Muscle layer of duodenum (tissue), 2 donors: ENCODE results near the gene SCN7A.
"Not testable (repeated sequence)": the region's sequence is repeated elsewhere in the genome, so short reads cannot be mapped to it uniquely, and the experiment has no call there.

Source experiments
- H3K27ac ChIP-seq: one replicate; pipeline ENCODE4 v1.7.0; 2013; ENCODE audit warnings: mild to moderate bottlenecking, low read length
- H3K27me3 ChIP-seq: one replicate; pipeline ENCODE4 v1.7.0; 2013; ENCODE audit warnings: low read depth, mild to moderate bottlenecking, control low read depth, low read length
- H3K36me3 ChIP-seq, 2 donors: one replicate each; pipeline ENCODE4 v1.7.0; 2013; ENCODE audit warnings: low read length in 2 of 2, control low read depth in 1 of 2, mild to moderate bottlenecking in 1 of 2; ENCODE audit not compliant: insufficient read depth in 2 of 2, control insufficient read depth in 1 of 2
- H3K4me1 ChIP-seq, 2 donors: one replicate each; pipeline ENCODE4 v1.7.0; 2013; ENCODE audit warnings: low read length in 2 of 2, mild to moderate bottlenecking in 2 of 2, control low read depth in 1 of 2, moderate library complexity in 1 of 2; ENCODE audit not compliant: insufficient read depth in 2 of 2, control insufficient read depth in 1 of 2
- H3K4me3 ChIP-seq, 2 donors: one replicate each; pipeline ENCODE4 v1.7.0; 2013; ENCODE audit warnings: low read length in 2 of 2, low read depth in 1 of 2, mild to moderate bottlenecking in 1 of 2
- H3K9me3 ChIP-seq, 2 donors: one replicate each; pipeline ENCODE4 v1.7.0; 2013; ENCODE audit warnings: low read length in 2 of 2, control low read depth in 1 of 2, mild to moderate bottlenecking in 1 of 2; ENCODE audit not compliant: control insufficient read depth in 1 of 2
- donor health status: healthy.

SCN7A gene

DNA sequence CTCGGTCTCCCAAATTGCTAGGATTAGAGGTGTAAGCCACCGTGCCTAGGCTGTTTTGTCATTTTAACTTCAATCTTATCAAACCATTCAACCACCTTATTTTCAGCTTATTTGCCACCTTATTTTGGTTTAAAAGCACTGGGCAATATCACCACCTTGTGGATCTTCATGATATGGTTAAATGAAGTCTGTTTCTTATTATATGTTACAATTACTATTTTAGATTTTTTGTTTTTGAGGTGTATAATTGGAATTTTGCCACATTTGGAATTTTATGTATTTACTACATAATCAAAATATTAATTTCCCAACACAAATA, 74.5 kb downstream of the SCN7A start:
- Histone ChIP-seq H3K36me3 (peaks cover 0 to 4% of the 10 kb centered on the region in 2 donors), H3K4me3 (no peak overlapping the region), H3K27ac (no peak overlapping the region)

DNA sequence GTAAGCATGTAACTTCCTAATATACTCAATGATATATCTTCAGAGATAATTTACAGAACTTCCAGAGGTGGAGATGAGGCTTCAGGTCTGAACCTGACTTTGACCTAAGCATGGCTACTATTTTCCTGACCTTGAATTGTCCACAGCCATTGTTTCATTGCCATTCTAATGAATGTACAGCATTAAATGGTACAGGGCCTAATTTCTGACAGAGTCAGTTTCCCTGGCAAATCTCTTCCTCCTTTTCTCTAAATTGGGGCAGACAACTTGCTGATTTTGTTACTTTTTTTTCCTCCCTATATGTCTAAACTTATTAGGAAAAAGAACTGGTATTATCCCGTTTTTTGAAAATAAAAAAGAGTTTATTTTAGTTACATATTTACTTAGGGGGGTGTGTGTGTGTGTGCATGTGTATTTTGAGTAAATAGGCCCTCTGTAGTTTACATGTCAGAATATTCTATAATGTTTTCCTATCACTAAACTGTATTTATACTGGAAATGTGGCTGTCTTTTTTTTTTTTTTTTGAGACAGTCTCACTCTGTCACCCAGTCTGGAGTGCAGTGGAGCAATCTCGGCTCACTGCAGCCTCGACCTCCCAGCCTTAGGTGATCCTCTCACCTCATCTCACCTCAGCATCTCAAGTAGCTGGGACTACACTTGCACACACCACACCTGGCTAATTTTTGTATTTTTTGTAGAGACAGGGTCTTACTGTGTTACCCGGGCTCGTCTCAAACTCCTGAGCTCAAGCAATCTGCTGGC, 75.0 kb downstream of the SCN7A start:
- Histone ChIP-seq H3K4me1 (no peaks in the 10 kb centered on the region), H3K27ac (no peak overlapping the region), H3K9me3 (no peaks in the 10 kb centered on the region), H3K4me3 (no peak overlapping the region), H3K36me3 (peaks cover 0 to 4% of the 10 kb centered on the region in 2 donors), H3K27me3 (no peaks in the 10 kb centered on the region)

More for the DNA sequence above, 74.5 kb downstream of the SCN7A start:
- Histone ChIP-seq H3K27me3 (no peaks in the 10 kb centered on the region), H3K9me3 (no peaks in the 10 kb centered on the region), H3K4me1 (no peaks in the 10 kb centered on the region)

DNA sequence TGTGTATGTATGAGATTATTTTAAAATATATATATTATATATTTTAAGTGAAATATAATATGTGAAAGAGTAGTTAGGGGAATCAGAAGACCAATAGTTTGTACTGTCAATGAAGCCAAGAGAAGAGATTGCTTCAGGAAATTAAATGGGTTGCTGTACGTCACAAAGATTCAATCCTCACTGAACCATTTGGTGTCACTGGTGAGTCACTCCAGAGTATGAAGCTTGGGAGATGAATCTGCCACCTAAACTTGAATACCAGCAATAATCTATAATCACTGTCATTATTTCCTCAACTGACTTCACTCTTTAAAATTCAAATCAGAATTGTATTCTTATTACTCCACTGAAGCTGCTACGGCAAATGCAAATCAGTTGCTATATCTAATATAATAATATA, 76.4 kb downstream of the SCN7A start:
- H3K36me3 ChIP-seq, result peaks cover 0 to 4% of the 10 kb centered on the region in 2 donors
- no peaks in the 10 kb centered on the region for H3K27me3 ChIP-seq
- H3K4me1 ChIP-seq, result no peaks in the 10 kb centered on the region
- H3K9me3 ChIP-seq, result no peaks in the 10 kb centered on the region
- no peak overlapping the region for H3K4me3 ChIP-seq
- H3K27ac ChIP-seq, result no peak overlapping the region

DNA sequence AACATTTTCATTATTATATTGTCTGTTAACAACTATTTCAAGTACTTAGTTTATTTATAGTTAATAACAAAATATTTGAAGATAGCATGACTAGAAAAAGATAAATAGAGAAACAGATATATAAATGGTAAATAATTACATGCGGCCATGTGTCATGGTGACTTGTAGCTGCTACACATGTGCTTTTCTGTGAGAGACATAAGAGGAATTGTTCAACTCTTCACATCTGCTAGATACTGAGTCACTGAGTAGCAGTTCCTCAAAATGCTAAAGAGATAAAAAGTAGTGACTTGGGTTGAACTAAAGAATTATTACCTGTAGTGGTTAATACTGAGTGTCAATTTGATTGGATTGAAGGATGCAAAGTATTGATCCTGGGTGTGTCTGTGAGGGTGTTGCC, 80.8 kb downstream of the SCN7A start:
- Histone ChIP-seq H3K4me1 (no peaks in the 10 kb centered on the region), H3K9me3 (no peaks in the 10 kb centered on the region), H3K27ac (no peak overlapping the region), H3K27me3 (no peaks in the 10 kb centered on the region), H3K36me3 (peaks cover 0 to 4% of the 10 kb centered on the region in 2 donors), H3K4me3 (no peak overlapping the region)

DNA sequence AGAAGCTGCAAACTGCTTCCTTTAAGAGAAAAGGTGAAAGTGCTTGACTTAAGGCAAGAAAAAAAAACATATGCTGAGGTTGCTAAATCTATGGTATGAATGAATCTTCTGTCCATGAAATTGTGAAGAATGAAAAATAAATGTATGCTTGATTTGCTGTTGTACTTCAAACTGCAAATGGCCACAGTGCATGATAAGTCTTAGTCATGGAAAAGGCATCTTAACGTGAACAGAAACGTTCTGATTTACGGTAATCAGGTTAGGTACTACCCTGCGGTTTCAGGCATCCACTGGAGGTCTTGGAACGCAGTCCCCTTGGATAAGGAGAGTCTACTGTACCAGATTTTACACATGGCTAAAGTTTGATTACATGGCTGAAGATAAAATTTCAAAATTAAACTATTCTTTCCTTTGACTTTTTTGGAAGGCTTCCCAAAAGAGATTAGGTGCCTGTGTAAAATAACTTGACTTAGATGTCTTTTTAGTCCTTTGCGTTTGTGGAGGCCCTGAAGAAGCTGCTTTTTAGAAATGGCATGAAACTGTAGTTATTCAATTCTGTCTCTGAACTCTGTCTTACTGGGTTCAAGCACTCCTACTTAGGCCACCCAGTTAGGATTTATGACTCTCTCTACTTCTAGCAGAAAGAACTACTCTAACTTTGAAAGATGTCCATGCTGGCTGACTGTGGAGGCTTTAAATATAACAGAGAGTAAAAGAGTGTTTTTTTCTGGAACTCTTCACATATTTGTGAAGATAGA, 82.4 kb downstream of the SCN7A start:
- no peaks in the 10 kb centered on the region for H3K9me3 ChIP-seq
- H3K27ac ChIP-seq, result no peak overlapping the region
- no peak overlapping the region for H3K4me3 ChIP-seq
- no peaks in the 10 kb centered on the region for H3K4me1 ChIP-seq
- H3K36me3 ChIP-seq, result peaks cover 0 to 3% of the 10 kb centered on the region in 2 donors
- no peaks in the 10 kb centered on the region for H3K27me3 ChIP-seq

DNA sequence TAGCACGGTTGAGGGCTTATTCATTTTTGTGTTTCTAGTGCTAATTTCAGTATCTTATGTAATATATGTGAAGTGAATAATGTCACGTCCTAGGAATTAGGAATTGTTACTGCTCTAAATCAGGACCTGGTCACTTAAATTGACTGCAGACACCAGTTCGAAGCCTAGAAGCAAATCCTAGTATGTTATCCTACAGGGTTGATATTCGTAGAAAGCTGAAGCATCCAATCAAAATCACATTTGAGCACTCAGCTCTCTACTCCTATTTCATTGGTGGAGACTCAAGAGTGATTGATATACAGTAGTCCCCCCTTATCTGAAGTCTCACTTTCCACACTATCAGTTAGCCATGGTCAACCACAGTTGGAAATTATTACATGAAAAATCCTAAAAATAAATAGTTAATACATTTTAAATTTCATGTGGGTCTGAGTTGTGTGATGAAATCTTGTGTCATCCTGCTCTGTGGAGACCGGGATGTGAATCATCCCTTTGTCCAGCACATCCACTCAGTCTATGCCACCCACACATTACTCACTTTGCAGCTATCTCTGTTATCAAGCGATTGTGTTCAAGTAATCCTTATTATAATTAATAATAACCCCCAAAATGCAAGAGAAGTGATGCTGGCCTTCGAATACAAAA, 83.1 kb downstream of the SCN7A start:
- Histone ChIP-seq H3K36me3 (no peaks in the 10 kb centered on the region), H3K9me3 (no peaks in the 10 kb centered on the region), H3K27me3 (no peaks in the 10 kb centered on the region), H3K4me3 (no peak overlapping the region), H3K4me1 (no peaks in the 10 kb centered on the region), H3K27ac (no peak overlapping the region)

DNA sequence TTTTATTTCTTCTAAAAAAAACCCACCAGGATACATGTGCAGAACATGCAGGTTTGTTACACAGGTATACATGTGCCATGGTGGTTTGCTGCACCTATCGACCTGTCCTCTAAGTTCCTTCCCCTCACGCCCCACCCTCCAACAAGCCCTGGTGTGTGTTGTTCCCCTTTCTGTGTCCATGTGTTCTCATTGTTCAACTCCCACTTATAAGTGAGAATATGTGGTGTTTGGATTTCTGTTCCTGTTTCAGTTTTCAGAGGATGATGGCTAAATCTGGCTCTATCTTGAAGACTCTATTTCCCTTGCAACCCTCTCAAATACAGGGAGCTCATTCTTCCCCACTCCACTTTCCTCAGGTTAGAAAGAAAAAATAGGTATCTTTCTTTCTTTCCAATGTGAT, 86.3 kb downstream of the SCN7A start:
- H3K27me3 ChIP-seq, result not testable (repeated sequence)

DNA sequence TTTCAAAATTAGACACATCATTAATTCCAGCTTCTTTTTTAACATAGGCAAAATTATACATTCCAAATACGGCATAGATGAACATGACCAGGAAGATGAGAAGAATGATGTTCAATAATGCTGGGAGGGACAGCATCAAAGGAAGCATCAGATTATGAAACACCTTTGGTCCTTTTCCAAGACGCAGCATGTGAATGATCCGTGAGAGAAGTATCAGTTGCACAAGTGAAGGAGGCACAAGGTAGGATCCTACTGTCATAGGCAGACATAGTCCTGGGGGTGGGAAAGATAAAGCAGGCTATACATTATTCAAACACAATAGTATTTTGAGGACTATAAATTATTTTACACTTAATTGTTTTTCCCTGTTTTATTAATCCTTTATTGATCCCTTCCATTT, 87.7 kb downstream of the SCN7A start:
- Histone ChIP-seq H3K27ac (no peak overlapping the region), H3K4me1 (no peaks in the 10 kb centered on the region), H3K27me3 (no peaks in the 10 kb centered on the region), H3K36me3 (no peaks in the 10 kb centered on the region), H3K4me3 (no peak overlapping the region), H3K9me3 (no peaks in the 10 kb centered on the region)

More for the DNA sequence above, 86.3 kb downstream of the SCN7A start:
- H3K4me1 ChIP-seq, H3K27ac ChIP-seq, H3K9me3 ChIP-seq, H3K36me3 ChIP-seq, H3K4me3 ChIP-seq: not testable (repeated sequence)

DNA sequence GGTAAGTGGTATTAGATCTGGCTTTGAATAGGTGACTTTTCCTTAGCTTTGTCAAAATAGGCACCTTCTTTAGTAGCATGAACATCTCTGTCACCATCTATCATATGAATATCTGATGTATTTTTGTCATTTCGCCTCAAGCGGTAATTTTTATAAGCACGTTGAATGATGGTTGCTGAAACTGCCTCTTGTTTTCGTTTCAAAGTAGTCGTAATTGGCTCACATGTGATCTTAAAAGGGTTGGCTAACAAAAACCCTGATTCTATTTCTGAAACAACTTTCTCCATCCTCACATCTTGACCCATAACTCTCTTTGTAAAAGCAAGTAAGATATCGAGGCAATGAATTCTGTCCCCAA, 88.5 kb downstream of the SCN7A start:
- Histone ChIP-seq H3K27ac (no peak overlapping the region), H3K4me3 (no peak overlapping the region), H3K27me3 (no peaks in the 10 kb centered on the region), H3K4me1 (no peaks in the 10 kb centered on the region), H3K9me3 (no peaks in the 10 kb centered on the region), H3K36me3 (no peaks in the 10 kb centered on the region)

DNA sequence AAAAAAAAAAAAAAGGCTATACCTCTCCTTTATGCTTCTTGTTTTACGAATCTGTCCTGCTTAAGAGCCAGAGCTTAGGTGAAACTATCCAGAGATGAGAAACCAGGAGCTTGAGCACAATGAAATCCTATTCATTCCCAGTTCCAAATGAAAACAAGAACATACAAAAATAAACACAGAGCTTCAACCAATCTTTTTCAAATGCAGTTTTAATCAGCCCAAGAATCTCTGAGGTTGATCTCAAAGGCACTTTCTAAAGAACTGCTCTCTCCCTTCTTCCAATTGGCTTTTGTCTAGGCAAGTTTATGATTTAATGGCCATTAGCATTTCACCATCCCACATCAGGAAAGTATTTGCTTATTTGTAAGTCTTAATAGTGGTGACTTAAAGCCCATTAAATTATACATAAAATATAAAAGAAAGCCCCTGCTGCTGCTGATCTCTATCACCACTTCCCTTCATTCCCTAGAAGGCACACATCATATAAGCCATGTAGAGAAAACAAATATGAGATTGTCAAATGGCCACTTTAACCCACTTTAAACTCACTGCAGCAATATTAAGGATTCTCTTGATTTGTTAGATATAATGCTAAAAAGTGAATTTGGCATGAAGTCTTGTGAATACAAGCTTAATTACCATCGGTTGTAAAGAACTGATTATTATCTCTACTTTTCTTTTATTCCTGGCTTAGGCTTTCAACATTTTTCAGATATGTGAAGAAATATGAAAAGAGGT, 89.0 kb downstream of the SCN7A start:
- Histone ChIP-seq H3K27ac (no peak overlapping the region), H3K27me3 (no peaks in the 10 kb centered on the region), H3K4me3 (no peak overlapping the region), H3K36me3 (no peaks in the 10 kb centered on the region), H3K4me1 (no peaks in the 10 kb centered on the region), H3K9me3 (no peaks in the 10 kb centered on the region)

DNA sequence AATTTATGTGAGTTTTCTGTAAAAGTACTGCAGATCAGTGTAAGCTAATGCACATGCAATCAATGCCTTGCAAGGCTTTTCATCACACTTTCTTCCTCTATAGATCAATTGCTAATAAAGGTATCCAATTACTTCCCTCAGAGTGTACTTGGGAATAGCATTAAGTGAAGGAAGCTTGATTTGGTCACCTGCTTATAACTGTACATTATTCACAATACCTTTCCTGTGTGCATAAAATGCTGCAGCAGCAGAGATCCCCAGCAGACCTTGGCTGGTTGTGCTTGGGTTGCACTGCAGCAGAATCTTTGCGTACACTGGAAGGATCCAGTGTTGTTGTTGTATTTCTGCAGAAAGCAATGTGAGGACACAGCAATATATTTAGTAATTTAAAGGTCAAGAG, 99.8 kb downstream of the SCN7A start:
- Histone ChIP-seq H3K4me3 (no peak overlapping the region), H3K36me3 (no peaks in the 10 kb centered on the region), H3K27ac (no peak overlapping the region), H3K4me1 (no peaks in the 10 kb centered on the region), H3K27me3 (no peaks in the 10 kb centered on the region), H3K9me3 (no peaks in the 10 kb centered on the region)
